BE2C (cell line): ENCODE measurements around the gene TAF12.

Source experiments
- DNase-seq: peaks from one replicate; pipeline ENCODE4 v3.0.0-alpha.2; 2020
- H3K27me3 ChIP-seq: fragments of 250-450 bp; sonication (Bioruptor Pico); 2 replicates; pipeline ENCODE4 v1.5.1; 2020; ENCODE audit warnings: mild to moderate bottlenecking
- H3K36me3 ChIP-seq: fragments of 250-450 bp; sonication (Bioruptor Pico); 2 replicates; pipeline ENCODE4 v1.5.1; 2020; ENCODE audit warnings: mild to moderate bottlenecking
- H3K4me1 ChIP-seq: fragments of 250-450 bp; sonication (Bioruptor Pico); 2 replicates; pipeline ENCODE4 v1.5.1; 2020
- H3K4me3 ChIP-seq: 2 replicates; pipeline ENCODE4 v1.5.1; 2011; ENCODE audit warnings: low read depth, low read length
- H3K9me3 ChIP-seq: fragments of 250-450 bp; sonication (Bioruptor Pico); 2 replicates; pipeline ENCODE4 v1.5.1; 2020
- CTCF ChIP-seq: IDR thresholded peaks from 2 replicates; pipeline ENCODE4 v1.5.1; 2012; ENCODE audit warnings: mild to moderate bottlenecking, low read depth, low read length

The TAF12 gene

GRCh38 chr1:28581531-28582247 is 61.2 kb downstream of the TAF12 start:
- peak; percentile 90 for DNase-seq
- Histone ChIP-seq H3K27me3 (no peaks in the 10 kb centered on the region), H3K4me3 (peak overlapping the region; percentile 94), H3K36me3 (peaks cover 36% of the 10 kb centered on the region), H3K4me1 (no peaks in the 10 kb centered on the region), H3K9me3 (no peaks in the 10 kb centered on the region)
- 0 out of 2 replicates have a peak, but pooled peaks have one; percentile 0 for TF ChIP-seq CTCF

GRCh38 chr1:28580722-28581530 is 61.9 kb downstream of the TAF12 start:
- Histone ChIP-seq H3K9me3 (no peaks in the 10 kb centered on the region), H3K27me3 (no peaks in the 10 kb centered on the region), H3K4me1 (no peaks in the 10 kb centered on the region), H3K4me3 (peak overlapping the region; percentile 94), H3K36me3 (peaks cover 36% of the 10 kb centered on the region)
- peak; percentile 8; the same call in 1 of the 2 replicates for TF ChIP-seq CTCF
- DNase-seq, result peak; percentile 25

- Histone ChIP-seq H3K27me3 (no peaks in the 10 kb centered on the region), H3K4me3 (peak overlapping the region; percentile 94)
- DNase-seq, result no peak
These were observed 63.5 kb downstream of the TAF12 start for GRCh38 chr1:28579401-28579800.

GRCh38 chr1:28578696-28579218 is 64.1 kb downstream of the TAF12 start:
- Histone ChIP-seq H3K9me3 (no peaks in the 10 kb centered on the region), H3K4me3 (no peak overlapping the region), H3K27me3 (no peaks in the 10 kb centered on the region), H3K4me1 (no peaks in the 10 kb centered on the region), H3K36me3 (peaks cover 36% of the 10 kb centered on the region)
- no peak for TF ChIP-seq CTCF
- no peak for DNase-seq

More at GRCh38 chr1:28579401-28579800, 63.5 kb downstream of the TAF12 start:
- Histone ChIP-seq H3K4me1 (no peaks in the 10 kb centered on the region), H3K36me3 (peaks cover 36% of the 10 kb centered on the region), H3K9me3 (no peaks in the 10 kb centered on the region)
- no peak for TF ChIP-seq CTCF

GRCh38 chr1:28577738-28578536 is 64.9 kb downstream of the TAF12 start:
- H3K9me3 ChIP-seq, result no peaks in the 10 kb centered on the region
- H3K27me3 ChIP-seq, result no peaks in the 10 kb centered on the region
- no peak overlapping the region for H3K4me3 ChIP-seq
- H3K36me3 ChIP-seq, result peaks cover 36% of the 10 kb centered on the region
- H3K4me1 ChIP-seq, result no peaks in the 10 kb centered on the region
- TF ChIP-seq CTCF, result no peak
- no peak for DNase-seq
